Adrenal gland (tissue), 12 donors: ENCODE measurements around the gene ERBB2. TPM values are rescaled to one million over a fixed set of nuclear protein-coding genes. Genes with fewer than 3 reads are reported as not detected.

ENCODE experiments used
- DNase-seq, 7 donors: peaks; one replicate each; pipeline ENCODE4 v3.0.0-alpha.2; 2019 to 2020
- H3K27ac ChIP-seq, 5 donors: fragments of 200-600 bp; sonication (generic) in 4 of 5; 1 replicate in 3 of 5; 2 replicates in 2 of 5; pipeline versions ENCODE4 v1.5.1 to v1.8.0; 2016 to 2020; ENCODE audit warnings: mild to moderate bottlenecking in 1 of 5
- H3K27me3 ChIP-seq: fragments of 200-600 bp; 2 replicates; pipeline ENCODE4 v1.8.0; 2021
- H3K36me3 ChIP-seq, 2 donors: fragments of 200-600 bp; replicated peaks in 1 of 2; 1 replicate in 1 of 2; 2 replicates in 1 of 2; pipeline versions ENCODE4 v1.5.1 to v1.8.0; 2018 to 2022
- H3K4me1 ChIP-seq, 2 donors: fragments of 200-600 bp; replicated peaks in 1 of 2; 1 replicate in 1 of 2; 2 replicates in 1 of 2; pipeline versions ENCODE4 v1.5.1 to v1.8.0; 2018 to 2021
- H3K4me3 ChIP-seq, 4 donors: fragments of 200-600 bp; sonication (generic) in 3 of 4; one replicate each; pipeline ENCODE4 v1.5.1; 2016 to 2018
- H3K9me3 ChIP-seq, 3 donors: fragments of 200-600 bp; sonication (generic) in 1 of 3; replicated peaks in 1 of 3; 1 replicate in 2 of 3; 2 replicates in 1 of 3; pipeline versions ENCODE4 v1.5.1 to v1.8.0; 2016 to 2021
- CTCF ChIP-seq, 6 experiments: fragments of 450-650 bp in 4 of 6; fragments of 200-600 bp in 2 of 6; sonication (generic) in 1 of 6; IDR thresholded peaks; 1 replicate in 5 of 6; 2 replicates in 1 of 6; pipeline versions ENCODE4 v1.5.1 to v1.8.0; 2016 to 2021; ENCODE audit warnings: antibody characterized with exemption in 6 of 6, mild to moderate bottlenecking in 2 of 6, moderate library complexity in 1 of 6
- POLR2A ChIP-seq, 2 donors: fragments of 450-650 bp; IDR thresholded peaks; one replicate each; pipeline ENCODE4 v1.6.1; 2017; ENCODE audit warnings: antibody characterized with exemption in 2 of 2, mild to moderate bottlenecking in 2 of 2, moderate library complexity in 1 of 2
- WGBS, 4 donors: extraction: QIAGEN DNeasy Blood & Tissue Kit in 2 of 4; methylation state at CpG; one replicate each; pipeline versions ENCODE4 v1.1.5 to v1.1.7; 2013 to 2017; 5-methylcytosine and 5-hydroxymethylcytosine counted together
- intact Hi-C, 2 donors: fragments of 100-400 bp; cut with DNase I; formaldehyde crosslinking; loops; one replicate each; pipeline versions ENCODE4 v1.14.1 to v1.15.0; 2022 to 2023
- polyA plus RNA-seq, 3 donors: library from polyadenylated mRNA; stranded (reverse); fragments of 200-250 nt in 2 of 3; fragments of 350-450 nt in 1 of 3; fragmentation: Illumina TruSeq in 1 of 3; extraction: RNeasy Lipid Tissue Mini Kit (QIAGEN cat#74804) in 1 of 3; gene quantifications; one replicate each; pipeline ENCODE4 v1.2.3, GENCODE V29; 2013 to 2014
- total RNA-seq, 9 donors: library from RNA; depleted of rRNA in 4 of 9; stranded (reverse); fragments of >200 nt in 4 of 9; fragments of 120-200 nt in 1 of 9; fragmentation: NEBNext Ultra II Directional in 1 of 9; extraction: Animal tissue kit (Norgen Biotek cat#: 25700) in 1 of 9; gene quantifications; one replicate each; pipeline versions ENCODE4 v1.1.0 to v1.2.4, GENCODE V29; 2013 to 2023
- donor health status: healthy with polysubstance abuse.
- donor health status: Bipolar disorder and iron deficiency.
- donor health status: DM: yes; HTN: yes; CAD: no.
- donor health status: DM: no; HTN: no; CAD: no.
- donor health status: DM: no; HTN: no; CAD: no.
- donor health status: DM: yes; HTN: yes; CAD: no.

Gene ERBB2
- total and polyA plus RNA-seq, 12 donors: 4.8 to 16.9 (median 11.9) TPM

GRCh38 chr17:39683295-39683939 is 16.4 kb upstream of the ERBB2 start:
- no peaks in the 10 kb centered on the region for H3K36me3 ChIP-seq
- 85 to 91% (median 85%) methylated on average over 9 of the region's 9 CpGs for WGBS, 4 donors

GRCh38 chr17:39684369-39685192 is 15.3 kb upstream of the ERBB2 start:
- no peaks in the 10 kb centered on the region for H3K27me3 ChIP-seq
- H3K4me3 ChIP-seq: no peak overlapping the region
- intact Hi-C loops: no loop called here
- no peaks in the 10 kb centered on the region for H3K36me3 ChIP-seq
- H3K27ac ChIP-seq: no peak overlapping the region
- WGBS, 4 donors: 90 to 98% (median 93%) methylated on average over 12 of the region's 12 CpGs
- peaks cover 8 to 14% of the 10 kb centered on the region in 2 donors for H3K4me1 ChIP-seq
- no peak for TF ChIP-seq CTCF (IDR thresholded peaks at IDR 0.05)
- no peak for TF ChIP-seq POLR2A (IDR thresholded peaks at IDR 0.05)
- no peak for DNase-seq
- no peaks in the 10 kb centered on the region for H3K9me3 ChIP-seq

More at GRCh38 chr17:39683295-39683939, 16.4 kb upstream of the ERBB2 start:
- Histone ChIP-seq H3K9me3 (no peaks in the 10 kb centered on the region), H3K4me1 (peaks cover 4 to 8% of the 10 kb centered on the region in 2 donors), H3K4me3 (no peak overlapping the region), H3K27ac (no peak overlapping the region), H3K27me3 (no peaks in the 10 kb centered on the region)
- intact Hi-C loops: no loop called here
- TF ChIP-seq POLR2A (IDR thresholded peaks at IDR 0.05) (no peak), CTCF (IDR thresholded peaks at IDR 0.05) (no peak)
- no peak for DNase-seq

- 59 to 65% (median 61%) methylated on average over 6 of the region's 6 CpGs for WGBS, 4 donors
- intact Hi-C loops: no loop called here
Measured at GRCh38 chr17:39687101-39687545, 12.7 kb upstream of the ERBB2 start.

More at GRCh38 chr17:39687101-39687545, 12.7 kb upstream of the ERBB2 start:
- TF ChIP-seq CTCF (IDR thresholded peaks at IDR 0.05): no peak
- Histone ChIP-seq H3K9me3 (no peaks in the 10 kb centered on the region), H3K27ac (peak overlapping the region in 1 of 5 donors; percentile 94), H3K4me1 (peaks cover 8 to 14% of the 10 kb centered on the region in 2 donors), H3K4me3 (peak overlapping the region in 2 of 4 donors; percentile 44 to 66), H3K36me3 (no peaks in the 10 kb centered on the region), H3K27me3 (no peaks in the 10 kb centered on the region)
- DNase-seq: no peak
